HepG2 (cell line): Measurements from ENCODE around the gene SH3PXD2A. TPM values are rescaled to one million over a fixed set of nuclear protein-coding genes. Genes with fewer than 3 reads are reported as not detected.
A peak's percentile ranks its signal among the peaks of the same experiment; 100 is the strongest.

Source experiments
- BRCA1 ChIP-seq: sonication (generic); formaldehyde crosslinking; IDR thresholded peaks from 2 replicates; pipeline ENCODE4 v1.4.0; 2020; ENCODE audit warnings: missing genetic modification reagents
- CCDC6 ChIP-seq: sonication (generic); formaldehyde crosslinking; IDR thresholded peaks from 2 replicates; pipeline ENCODE4 v1.8.1; 2022; ENCODE audit warnings: mild to moderate bottlenecking, missing genetic modification reagents, moderate library complexity
- CSRNP2 ChIP-seq: sonication (generic); formaldehyde crosslinking; conservative IDR thresholded peaks from 2 replicates; pipeline ENCODE4 v1.8.0; 2022; ENCODE audit warnings: low read depth, missing genetic modification reagents
- ELK4 ChIP-seq: sonication (generic); formaldehyde crosslinking; IDR thresholded peaks from 2 replicates; pipeline ENCODE4 v1.9.0; 2021; ENCODE audit warnings: missing genetic modification reagents, borderline replicate concordance
- FOSL2 ChIP-seq: sonication (generic); formaldehyde crosslinking; IDR thresholded peaks from 2 replicates; pipeline ENCODE4 v1.4.0; 2020; ENCODE audit warnings: missing genetic modification reagents
- HNF4A ChIP-seq: sonication (generic); formaldehyde crosslinking; IDR thresholded peaks from 2 replicates; pipeline ENCODE4 v1.4.0; 2020; ENCODE audit warnings: missing genetic modification reagents
- MAZ ChIP-seq, 2 experiments: sonication (generic) in 1 of 2; formaldehyde crosslinking in 1 of 2; IDR thresholded peaks; 2 replicates each; pipeline versions ENCODE4 v1.5.0 to v1.6.1; 2012 to 2020; ENCODE audit warnings: low read depth in 2 of 2, mild to moderate bottlenecking in 2 of 2, borderline replicate concordance in 1 of 2, improper control_type of control experiment in 1 of 2, low read length in 1 of 2, missing genetic modification reagents in 1 of 2, moderate library complexity in 1 of 2
- PCBP1 ChIP-seq: fragments of 200-400 bp; formaldehyde crosslinking; IDR thresholded peaks from 2 replicates; pipeline ENCODE4 v1.6.1; 2017; ENCODE audit warnings: mild to moderate bottlenecking, low read depth, low read length, borderline replicate concordance
- POLR2A ChIP-seq, 2 experiments: IDR thresholded peaks; 2 replicates each; pipeline ENCODE4 v1.6.1; 2011; ENCODE audit warnings: low read depth in 2 of 2, low read length in 2 of 2, mild to moderate bottlenecking in 1 of 2, moderate library complexity in 1 of 2; ENCODE audit not compliant: insufficient read depth in 1 of 2
- POLR2G ChIP-seq: fragments of 200-400 bp; formaldehyde crosslinking; IDR thresholded peaks from 2 replicates; pipeline ENCODE4 v1.6.1; 2018; ENCODE audit warnings: mild to moderate bottlenecking, low read depth, low read length, moderate library complexity
- TOPORS ChIP-seq: sonication (generic); formaldehyde crosslinking; IDR thresholded peaks from 2 replicates; pipeline ENCODE4 v1.8.0; 2023; ENCODE audit warnings: mild to moderate bottlenecking, missing genetic modification reagents
- YEATS4 ChIP-seq: sonication (generic); formaldehyde crosslinking; IDR thresholded peaks from 2 replicates; pipeline ENCODE4 v1.4.0; 2020; ENCODE audit warnings: missing genetic modification reagents, borderline replicate concordance
- ZFP41 ChIP-seq: sonication (generic); formaldehyde crosslinking; IDR thresholded peaks from 2 replicates; pipeline ENCODE4 v1.4.0; 2020; ENCODE audit warnings: mild to moderate bottlenecking, missing genetic modification reagents, borderline replicate concordance
- ZNF337 ChIP-seq: sonication (generic); formaldehyde crosslinking; IDR thresholded peaks from 2 replicates; pipeline ENCODE4 v1.5.1; 2020; ENCODE audit warnings: missing genetic modification reagents, low read depth, mild to moderate bottlenecking, borderline replicate concordance
- ZNF431 ChIP-seq: sonication (generic); formaldehyde crosslinking; IDR thresholded peaks from 2 replicates; pipeline ENCODE4 v1.9.0; 2022; ENCODE audit warnings: missing genetic modification reagents, low read depth, mild to moderate bottlenecking, borderline replicate concordance
- ZNF44 ChIP-seq: sonication (generic); formaldehyde crosslinking; IDR thresholded peaks from 2 replicates; pipeline ENCODE4 v1.5.1; 2020; ENCODE audit warnings: mild to moderate bottlenecking, missing genetic modification reagents
- ZNF446 ChIP-seq: sonication (generic); formaldehyde crosslinking; IDR thresholded peaks from 2 replicates; pipeline ENCODE4 v1.5.0; 2020; ENCODE audit warnings: mild to moderate bottlenecking, missing genetic modification reagents
- ZNF530 ChIP-seq: sonication (generic); formaldehyde crosslinking; IDR thresholded peaks from 2 replicates; pipeline ENCODE4 v1.5.0; 2020; ENCODE audit warnings: low read depth, mild to moderate bottlenecking, missing genetic modification reagents
- ZNF615 ChIP-seq: sonication (generic); formaldehyde crosslinking; IDR thresholded peaks from 2 replicates; pipeline ENCODE4 v1.5.0; 2020; ENCODE audit warnings: mild to moderate bottlenecking, missing genetic modification reagents, borderline replicate concordance
- ZNF672 ChIP-seq: sonication (generic); formaldehyde crosslinking; IDR thresholded peaks from 2 replicates; pipeline ENCODE4 v1.8.1; 2022; ENCODE audit warnings: missing genetic modification reagents
- ZNF710 ChIP-seq: sonication (generic); formaldehyde crosslinking; IDR thresholded peaks from 2 replicates; pipeline ENCODE4 v1.5.0; 2020; ENCODE audit warnings: mild to moderate bottlenecking, missing genetic modification reagents, borderline replicate concordance
- ZXDC ChIP-seq: sonication (generic); formaldehyde crosslinking; IDR thresholded peaks from 2 replicates; pipeline ENCODE4 v1.5.0; 2020; ENCODE audit warnings: mild to moderate bottlenecking, missing genetic modification reagents
- polyA plus RNA-seq, 8 experiments: library from polyadenylated mRNA; depleted of rRNA in 3 of 8; stranded (reverse) in 7 of 8; unstranded in 1 of 8; fragments of >200 nt; fragmentation: Illumina TruSeq in 4 of 8; extraction: Trizol in 4 of 8; gene quantifications; 2 replicates each; pipeline versions ENCODE4 v1.2.1 to v1.2.3, GENCODE V29; 2011 to 2016; ENCODE audit warnings: low read depth in 4 of 8, missing spikeins in 1 of 8, mixed read lengths in 1 of 8; ENCODE audit not compliant: insufficient read depth in 1 of 8
- total RNA-seq, 5 experiments: library from RNA; depleted of rRNA; stranded (reverse); fragments of >200 nt; fragmentation: Illumina TruSeq; extraction: Trizol; gene quantifications; 2 replicates each; pipeline ENCODE4 v1.2.3, GENCODE V29; 2016; ENCODE audit warnings: low read depth in 1 of 5

Gene SH3PXD2A
- total and polyA plus RNA-seq, 2 of the 13 experiments (the other 11 are each of a cell fraction or from before 2014, with no cell fraction given), result 11.1 to 11.3 TPM

GRCh38 chr10:103661198-103661950 lies 194.0 kb downstream of the SH3PXD2A start (continued):
- TF ChIP-seq ELK4 (CRISPR knock-in tag) (no peak), POLR2A (IDR thresholded peaks at IDR 0.05; ENCODE audit: insufficient read depth in 1 of 2, low read depth in 2 of 2, low read length in 2 of 2) (peak; percentile 56 to 60; a peak in 3 of 4 replicates), YEATS4 (CRISPR knock-in tag) (peak; percentile 2; the same call in 1 of the 2 replicates), PCBP1 (no peak), ZNF530 (CRISPR knock-in tag) (no peak), ZFP41 (no peak), ZNF672 (no peak), HNF4A (CRISPR knock-in tag) (no peak), ZNF44 (CRISPR knock-in tag) (no peak), CSRNP2 (CRISPR knock-in tag) (no peak), ZNF446 (CRISPR knock-in tag) (no peak), BRCA1 (CRISPR knock-in tag) (no peak), FOSL2 (CRISPR knock-in tag) (0 out of 2 replicates have a peak, but pooled peaks have one; percentile 4), TOPORS (peak; percentile 78; the same call in 1 of the 2 replicates), POLR2G (peak; percentile 56), ZNF710 (CRISPR knock-in tag) (0 out of 2 replicates have a peak, but pooled peaks have one; percentile 0), ZNF431 (CRISPR knock-in tag) (no peak), MAZ (IDR thresholded peaks at IDR 0.05; ENCODE audit: borderline replicate concordance, low read depth, low read length) (0 out of 2 replicates have a peak, but pooled peaks have one; percentile 35), MAZ (CRISPR knock-in tag; IDR thresholded peaks at IDR 0.05; ENCODE audit: low read depth) (no peak), ZNF337 (CRISPR knock-in tag) (no peak), CCDC6 (no peak; the same call in 1 of the 2 replicates), ZNF615 (CRISPR knock-in tag) (no peak), ZXDC (peak; percentile 59; the same call in 1 of the 2 replicates)
